Type B pancreatic cell (in vitro differentiated cells): ENCODE results near the gene TIMELESS. TPM values are rescaled to one million over a fixed set of nuclear protein-coding genes. Genes with fewer than 3 reads are reported as not detected.

Experiments used
- DNase-seq: peaks from one replicate; pipeline ENCODE4 v3.0.0; 2021; ENCODE audit warnings: mixed read lengths; ENCODE audit not compliant: unreplicated experiment; ENCODE audit errors: extremely low spot score
- H3K27ac Mint-ChIP-seq: 2 replicates; pipeline ENCODE4 v1.8.0; 2021; ENCODE audit warnings: mild to moderate bottlenecking, mixed read lengths
- H3K27me3 Mint-ChIP-seq: 2 replicates; pipeline ENCODE4 v1.8.0; 2021; ENCODE audit warnings: mixed read lengths
- H3K36me3 Mint-ChIP-seq: 2 replicates; pipeline ENCODE4 v1.8.0; 2021; ENCODE audit warnings: mixed read lengths
- H3K4me1 Mint-ChIP-seq: one replicate; pipeline ENCODE4 v1.8.0; 2021; ENCODE audit warnings: mixed read lengths; ENCODE audit not compliant: unreplicated experiment
- H3K4me3 Mint-ChIP-seq: 2 replicates; pipeline ENCODE4 v1.8.0; 2021; ENCODE audit warnings: mild to moderate bottlenecking, mixed read lengths
- H3K9me3 Mint-ChIP-seq: 2 replicates; pipeline ENCODE4 v1.8.0; 2021; ENCODE audit warnings: mixed read lengths
- CTCF ChIP-seq: fragments of 200-600 bp; sonication (generic); conservative IDR thresholded peaks from 2 replicates; pipeline ENCODE4 v1.5.0; 2021; ENCODE audit warnings: antibody characterized with exemption, mild to moderate bottlenecking
- total RNA-seq: library from RNA; stranded (reverse); gene quantifications from 2 replicates; pipeline ENCODE4 v1.2.1, GENCODE V29; 2021; ENCODE audit warnings: low replicate concordance

TIMELESS gene
- total RNA-seq, 1 donor from 2014 or later, result 57.4 TPM

- Mint-ChIP-seq H3K9me3 (peaks cover 4% of the 10 kb centered on the region), H3K27me3 (no peaks in the 10 kb centered on the region), H3K4me3 (no peak overlapping the region), H3K4me1 (peaks cover 5% of the 10 kb centered on the region), H3K36me3 (no peaks in the 10 kb centered on the region), H3K27ac (no peak overlapping the region)
- TF ChIP-seq CTCF, result no peak
- DNase-seq, result no peak
Measured at GRCh38 chr12:56377310-56377988, 71.8 kb downstream of the TIMELESS start.

- H3K4me3 Mint-ChIP-seq, result no peak overlapping the region
- H3K9me3 Mint-ChIP-seq, result peaks cover 4% of the 10 kb centered on the region
- peaks cover 6% of the 10 kb centered on the region for H3K27me3 Mint-ChIP-seq
- no peak for TF ChIP-seq CTCF
- peaks cover 5% of the 10 kb centered on the region for H3K4me1 Mint-ChIP-seq
- H3K36me3 Mint-ChIP-seq, result no peaks in the 10 kb centered on the region
- H3K27ac Mint-ChIP-seq, result no peak overlapping the region
- DNase-seq, result no peak
Measured at GRCh38 chr12:56375598-56376434, 73.4 kb downstream of the TIMELESS start.

DNA sequence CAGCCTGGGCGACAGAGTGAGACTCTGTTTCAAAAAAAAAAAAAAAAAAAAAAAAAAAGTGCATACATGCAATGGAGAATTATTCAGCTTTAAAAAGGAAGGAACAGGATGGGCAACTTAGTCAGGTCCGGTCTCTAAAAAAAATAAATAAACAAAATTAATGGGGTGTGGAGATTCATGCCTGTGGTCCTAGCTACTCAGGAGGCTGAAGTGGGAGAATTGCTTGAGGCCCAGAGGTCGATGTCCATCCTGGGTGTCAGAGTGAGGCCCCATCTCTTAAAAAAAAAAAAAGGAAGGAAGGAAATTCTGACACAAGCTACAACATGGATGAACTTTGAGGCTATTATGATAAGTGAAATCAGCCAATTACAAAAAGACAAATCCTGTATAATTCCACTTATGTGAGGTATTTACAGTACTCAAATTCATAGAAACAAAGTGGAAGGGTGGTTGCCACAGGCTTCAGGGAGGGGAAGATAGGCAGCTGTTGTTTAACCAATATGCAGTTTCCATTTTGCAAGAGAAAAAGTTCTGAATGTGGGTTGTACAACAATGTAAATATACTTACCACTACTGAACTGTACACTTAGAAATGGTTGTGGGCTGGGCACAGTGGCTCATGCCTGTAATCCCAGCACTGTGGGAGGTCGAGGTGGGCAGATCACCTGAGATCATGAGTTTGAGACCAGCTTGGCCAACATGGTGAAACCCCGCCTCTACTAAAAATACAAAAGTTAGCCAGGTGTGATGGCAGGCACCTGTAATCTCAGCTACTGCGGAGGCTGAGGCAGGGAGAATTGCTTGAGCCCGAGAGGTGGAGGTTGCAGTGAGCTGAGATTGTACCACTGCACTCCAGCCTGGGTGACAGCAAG is 74.3 kb downstream of the TIMELESS start:
- no peak for TF ChIP-seq CTCF
- Mint-ChIP-seq H3K4me3 (no peak overlapping the region), H3K36me3 (no peaks in the 10 kb centered on the region), H3K4me1 (peaks cover 5% of the 10 kb centered on the region), H3K27me3 (peaks cover 6% of the 10 kb centered on the region), H3K9me3 (peaks cover 4% of the 10 kb centered on the region), H3K27ac (peak overlapping the region; percentile 23)
- DNase-seq, result no peak

DNA sequence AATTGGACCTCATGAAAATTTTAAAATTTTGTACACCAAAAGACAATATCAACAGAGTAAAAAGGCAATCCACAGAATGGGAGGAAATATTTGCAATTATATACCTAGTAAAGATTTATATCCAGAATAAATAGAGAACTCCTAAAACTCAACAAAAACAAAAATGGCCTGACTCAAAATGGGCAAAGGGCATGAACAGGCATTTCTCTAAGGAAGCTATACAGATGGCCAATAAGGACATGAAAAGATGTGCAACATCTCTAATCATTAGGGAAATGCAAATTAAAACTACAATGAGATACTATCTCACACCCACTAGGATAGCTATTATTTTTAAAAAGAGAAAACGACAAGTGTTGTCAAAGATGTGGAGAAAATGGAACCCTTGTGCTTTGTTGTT is 75.7 kb downstream of the TIMELESS start:
- Mint-ChIP-seq H3K9me3 (peaks cover 4% of the 10 kb centered on the region), H3K27ac (no peak overlapping the region), H3K27me3 (peaks cover 6% of the 10 kb centered on the region), H3K36me3 (no peaks in the 10 kb centered on the region), H3K4me3 (no peak overlapping the region), H3K4me1 (peaks cover 5% of the 10 kb centered on the region)
- TF ChIP-seq CTCF, result no peak
- DNase-seq, result no peak

GRCh38 chr12:56366948-56367347 is 82.3 kb downstream of the TIMELESS start:
- H3K9me3 Mint-ChIP-seq, result no peaks in the 10 kb centered on the region
- no peak for TF ChIP-seq CTCF
- peaks cover 6% of the 10 kb centered on the region for H3K27me3 Mint-ChIP-seq
- H3K36me3 Mint-ChIP-seq, result no peaks in the 10 kb centered on the region
- H3K4me3 Mint-ChIP-seq, result no peak overlapping the region
- DNase-seq, result no peak
- no peak overlapping the region for H3K27ac Mint-ChIP-seq
- no peaks in the 10 kb centered on the region for H3K4me1 Mint-ChIP-seq
